SK-N-MC (cell line): ENCODE results near the gene LHCGR.
"Not testable (repeated sequence)": the region's sequence is repeated elsewhere in the genome, so short reads cannot be mapped to it uniquely, and the experiment has no call there.

ENCODE experiments used
- DNase-seq: peaks from one replicate; pipeline ENCODE4 v3.0.0-alpha.2; 2011; ENCODE audit warnings: low read depth, low spot score
- H3K27ac ChIP-seq: fragments of 200-600 bp; sonication (generic); 2 replicates; pipeline ENCODE4 v1.5.1; 2016; ENCODE audit warnings: mixed run types
- H3K36me3 ChIP-seq: fragments of 200-600 bp; sonication (generic); 2 replicates; pipeline ENCODE4 v1.6.1; 2017; ENCODE audit warnings: antibody characterized with exemption, low read length, mixed read lengths; ENCODE audit not compliant: insufficient read depth
- H3K4me3 ChIP-seq: fragments of 200-600 bp; sonication (generic); 2 replicates; pipeline ENCODE4 v1.5.1; 2016
- H3K9ac ChIP-seq: fragments of 200-600 bp; sonication (generic); 2 replicates; pipeline ENCODE4 v1.8.0; 2017; ENCODE audit warnings: mixed run types, mixed read lengths; ENCODE audit not compliant: insufficient read length
- H3K9me3 ChIP-seq: fragments of 200-600 bp; sonication (generic); 2 replicates; pipeline ENCODE4 v1.6.1; 2017; ENCODE audit warnings: low read depth, mild to moderate bottlenecking, antibody characterized with exemption, low read length, moderate library complexity, mixed read lengths
- EZH2 ChIP-seq: fragments of 200-600 bp; sonication (generic); IDR thresholded peaks from one replicate; pipeline ENCODE4 v1.6.1; 2017; ENCODE audit warnings: antibody characterized with exemption
- FOXP2 ChIP-seq: optimal IDR thresholded peaks from 2 replicates; pipeline ENCODE3; 2011; ENCODE audit warnings: mild to moderate bottlenecking, moderate library complexity; ENCODE audit not compliant: insufficient read depth; ENCODE audit errors: extremely low read length, control extremely low read depth
- POLR2AphosphoS5 ChIP-seq: IDR thresholded peaks from 2 replicates; pipeline ENCODE4 v1.6.1; 2012; ENCODE audit warnings: mild to moderate bottlenecking, low read depth, low read length, borderline replicate concordance

The LHCGR gene

GRCh38 chr2:48709096-48710034 lies 46.2 kb downstream of the LHCGR start:
- DNase-seq: no peak

GRCh38 chr2:48707466-48707865 lies 48.1 kb downstream of the LHCGR start:
- no peak overlapping the region for H3K4me3 ChIP-seq
- no peak for TF ChIP-seq FOXP2
- no peak for TF ChIP-seq EZH2
- TF ChIP-seq POLR2AphosphoS5: no peak
- H3K9me3 ChIP-seq: no peaks in the 10 kb centered on the region
- H3K27ac ChIP-seq: no peak overlapping the region
- no peak for DNase-seq
- no peak overlapping the region for H3K9ac ChIP-seq
- no peaks in the 10 kb centered on the region for H3K36me3 ChIP-seq

More at GRCh38 chr2:48709096-48710034, 46.2 kb downstream of the LHCGR start:
- Histone ChIP-seq H3K9ac (no peak overlapping the region), H3K27ac (no peak overlapping the region), H3K9me3 (no peaks in the 10 kb centered on the region), H3K36me3 (no peaks in the 10 kb centered on the region), H3K4me3 (no peak overlapping the region)
- TF ChIP-seq EZH2: no peak
- no peak for TF ChIP-seq FOXP2
- TF ChIP-seq POLR2AphosphoS5: no peak

DNA sequence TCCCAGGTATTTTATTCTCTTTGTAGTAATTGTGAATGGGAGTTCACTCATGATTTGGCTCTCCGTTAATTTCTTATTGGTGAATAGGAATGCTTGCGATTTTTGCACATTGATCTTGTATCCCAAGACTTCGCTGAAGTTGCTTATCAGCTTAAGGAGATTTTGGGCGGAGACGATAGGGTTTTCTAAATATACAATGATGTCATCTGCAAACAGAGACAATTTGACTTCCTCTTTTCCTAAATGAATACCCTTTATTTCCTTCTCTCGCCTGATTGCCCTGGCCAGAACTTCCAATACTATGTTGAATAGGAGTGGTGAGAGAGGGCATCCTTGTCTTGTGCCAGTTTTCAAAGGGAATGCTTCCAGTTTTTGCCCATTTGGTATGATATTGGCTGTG lies 51.9 kb downstream of the LHCGR start:
- not testable (repeated sequence) for DNase-seq, H3K4me3 ChIP-seq, H3K36me3 ChIP-seq, H3K9me3 ChIP-seq, H3K27ac ChIP-seq, H3K9ac ChIP-seq

DNA sequence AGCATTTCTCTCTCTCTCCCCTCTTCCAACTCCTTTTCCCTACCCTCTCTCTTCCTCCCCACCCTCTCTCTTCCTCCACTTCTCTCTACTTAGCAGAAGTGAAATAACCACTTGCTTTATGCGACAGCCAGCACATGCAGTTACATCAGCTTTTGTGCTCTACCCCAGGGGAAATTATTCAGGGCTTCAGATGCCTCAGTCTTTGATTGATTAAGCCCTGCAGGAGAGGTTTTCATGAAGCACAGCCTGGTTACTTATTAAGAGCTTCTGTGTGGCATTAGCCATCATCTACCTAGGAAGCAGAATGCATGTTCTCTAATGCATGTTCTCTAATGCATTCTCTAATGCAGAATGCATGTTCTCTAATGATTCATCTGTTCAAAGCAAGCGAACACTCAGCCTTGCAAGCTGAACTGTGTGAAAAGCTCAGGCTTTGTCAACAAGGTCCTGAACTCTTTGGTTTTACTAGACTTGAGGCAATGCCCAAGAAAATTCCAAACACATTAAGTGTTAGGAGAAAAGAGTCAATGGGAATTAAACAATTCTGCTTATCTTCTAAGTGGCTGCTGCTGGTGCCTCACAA lies 56.1 kb downstream of the LHCGR start:
- 0 out of 2 replicates have a peak overlapping the region, but pooled peaks have one; percentile 4 for H3K4me3 ChIP-seq
- no peak for DNase-seq
- H3K9me3 ChIP-seq: no peaks in the 10 kb centered on the region
- H3K36me3 ChIP-seq: no peaks in the 10 kb centered on the region
- H3K9ac ChIP-seq: no peak overlapping the region
- H3K27ac ChIP-seq: no peak overlapping the region; the same call in 1 of the 2 replicates
- no peak for TF ChIP-seq POLR2AphosphoS5
- no peak for TF ChIP-seq EZH2
- TF ChIP-seq FOXP2: no peak

- DNase-seq: no peak
- Histone ChIP-seq H3K9me3 (no peaks in the 10 kb centered on the region), H3K36me3 (no peaks in the 10 kb centered on the region), H3K9ac (no peak overlapping the region), H3K27ac (no peak overlapping the region), H3K4me3 (no peak overlapping the region)
- TF ChIP-seq EZH2 (no peak), POLR2AphosphoS5 (no peak), FOXP2 (no peak)
Observed at GRCh38 chr2:48696881-48697280, 58.6 kb downstream of the LHCGR start.

- no peak overlapping the region for H3K27ac ChIP-seq
- no peaks in the 10 kb centered on the region for H3K36me3 ChIP-seq
- H3K9me3 ChIP-seq: no peaks in the 10 kb centered on the region
- DNase-seq: no peak
- TF ChIP-seq POLR2AphosphoS5 (no peak), FOXP2 (no peak), EZH2 (no peak)
- H3K4me3 ChIP-seq: no peak overlapping the region
- no peak overlapping the region for H3K9ac ChIP-seq
Observed at GRCh38 chr2:48695991-48696390, 59.5 kb downstream of the LHCGR start.

- TF ChIP-seq POLR2AphosphoS5 (no peak), FOXP2 (no peak), EZH2 (no peak)
- Histone ChIP-seq H3K4me3 (no peak overlapping the region), H3K9ac (no peak overlapping the region), H3K9me3 (no peaks in the 10 kb centered on the region), H3K36me3 (no peaks in the 10 kb centered on the region), H3K27ac (no peak overlapping the region)
- DNase-seq: no peak
Observed at GRCh38 chr2:48694149-48694548, 61.4 kb downstream of the LHCGR start.

DNA sequence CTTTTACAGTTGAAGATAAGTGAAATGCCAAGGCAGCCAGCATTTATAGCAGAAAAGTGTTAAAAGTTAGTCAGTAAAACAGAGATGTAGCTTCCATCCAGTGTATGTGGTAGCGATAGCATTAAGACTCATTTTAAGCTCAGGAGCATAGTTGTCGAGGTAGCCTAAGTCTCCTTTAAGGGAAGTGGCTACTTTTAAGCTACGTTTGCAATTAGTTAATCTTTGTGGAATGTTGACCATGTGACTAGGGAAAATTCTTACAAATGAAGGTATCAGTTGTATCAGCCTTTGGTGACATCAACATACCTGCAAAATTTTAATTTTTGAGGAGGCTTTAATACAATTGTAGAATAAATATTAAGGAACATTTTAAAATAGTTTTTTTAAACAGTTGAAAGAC lies 61.9 kb downstream of the LHCGR start:
- Histone ChIP-seq H3K36me3 (no peaks in the 10 kb centered on the region), H3K4me3 (no peak overlapping the region), H3K27ac (no peak overlapping the region), H3K9ac (no peak overlapping the region), H3K9me3 (no peaks in the 10 kb centered on the region)
- TF ChIP-seq FOXP2 (no peak), POLR2AphosphoS5 (no peak), EZH2 (no peak)
- DNase-seq: no peak
